GM18873 (cell line): ENCODE results near the gene PPP1R26.

Experiments used
- ATAC-seq: cut with Tn5 transposase; IDR thresholded peaks from one replicate; pipeline ENCODE4 v1.9.1; 2021; ENCODE audit warnings: mild to moderate bottlenecking, moderate library complexity, moderate number of reproducible peaks; ENCODE audit not compliant: unreplicated experiment, low FRiP score

The PPP1R26 gene

DNA sequence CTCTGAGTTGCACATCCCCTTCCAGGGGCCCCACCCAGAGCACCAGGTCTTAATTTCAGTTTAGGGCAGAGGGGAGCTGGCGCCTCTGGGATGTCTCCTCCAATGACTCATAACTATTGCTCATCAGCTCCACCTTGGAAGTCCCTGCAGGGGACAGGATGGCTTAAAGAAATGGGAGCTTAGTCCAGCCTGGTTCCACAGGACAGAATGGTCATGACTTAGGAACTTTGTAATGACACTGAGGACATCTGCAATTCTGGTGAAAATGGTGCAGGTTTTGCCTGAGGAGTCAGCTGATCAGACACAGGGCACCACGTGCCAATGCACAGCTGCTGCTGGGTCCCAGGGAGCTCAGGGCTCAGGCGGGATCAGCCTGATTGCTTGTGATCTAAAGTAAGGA lies 16.4 kb upstream of the PPP1R26 start:
- no peak for ATAC-seq

DNA sequence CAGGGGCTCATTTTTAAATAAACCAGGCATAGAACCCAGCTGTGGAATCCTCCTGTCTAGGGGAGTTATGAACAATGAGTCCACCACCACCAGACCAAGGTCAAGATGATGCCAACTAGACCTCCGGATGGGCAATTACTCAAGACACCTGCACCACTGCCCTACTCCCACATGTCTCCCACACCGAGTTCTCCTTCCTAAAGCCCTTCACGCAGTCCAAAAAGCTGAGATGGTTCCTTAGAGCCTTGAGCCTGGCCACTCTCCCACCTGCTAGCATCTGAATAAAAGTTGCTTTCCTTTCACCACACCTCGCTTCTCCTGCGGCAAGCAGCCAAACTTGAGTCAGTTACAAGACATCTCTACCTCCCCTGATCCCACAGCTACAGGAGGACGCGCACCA lies 15.4 kb upstream of the PPP1R26 start:
- ATAC-seq = no peak

GRCh38 chr9:135468854-135469521 lies 10.6 kb upstream of the PPP1R26 start:
- ATAC-seq = no peak

- ATAC-seq = no peak
Measured at GRCh38 chr9:135471791-135472640, 7.6 kb upstream of the PPP1R26 start.

GRCh38 chr9:135473972-135474543 lies 5.5 kb upstream of the PPP1R26 start:
- ATAC-seq = no peak

DNA sequence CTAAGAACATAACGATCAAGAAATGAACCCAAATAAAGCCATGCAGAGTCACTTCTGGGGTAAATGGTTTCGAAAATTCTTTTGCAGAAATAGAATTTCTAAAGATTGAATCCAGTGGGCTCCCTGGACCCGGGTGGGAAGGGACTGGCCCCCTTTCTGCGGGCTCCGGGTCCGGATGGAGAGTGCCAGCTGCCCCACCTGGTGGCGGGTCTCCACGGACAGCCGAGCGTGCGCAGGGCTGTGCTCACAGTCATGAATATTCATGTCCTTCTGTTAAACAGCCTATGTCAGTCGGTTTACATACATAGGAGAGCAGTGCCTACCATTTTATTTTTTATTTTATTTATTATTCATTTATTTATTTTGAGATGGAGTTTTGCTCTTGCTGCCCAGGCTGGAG lies 4.7 kb upstream of the PPP1R26 start:
- ATAC-seq = no peak

DNA sequence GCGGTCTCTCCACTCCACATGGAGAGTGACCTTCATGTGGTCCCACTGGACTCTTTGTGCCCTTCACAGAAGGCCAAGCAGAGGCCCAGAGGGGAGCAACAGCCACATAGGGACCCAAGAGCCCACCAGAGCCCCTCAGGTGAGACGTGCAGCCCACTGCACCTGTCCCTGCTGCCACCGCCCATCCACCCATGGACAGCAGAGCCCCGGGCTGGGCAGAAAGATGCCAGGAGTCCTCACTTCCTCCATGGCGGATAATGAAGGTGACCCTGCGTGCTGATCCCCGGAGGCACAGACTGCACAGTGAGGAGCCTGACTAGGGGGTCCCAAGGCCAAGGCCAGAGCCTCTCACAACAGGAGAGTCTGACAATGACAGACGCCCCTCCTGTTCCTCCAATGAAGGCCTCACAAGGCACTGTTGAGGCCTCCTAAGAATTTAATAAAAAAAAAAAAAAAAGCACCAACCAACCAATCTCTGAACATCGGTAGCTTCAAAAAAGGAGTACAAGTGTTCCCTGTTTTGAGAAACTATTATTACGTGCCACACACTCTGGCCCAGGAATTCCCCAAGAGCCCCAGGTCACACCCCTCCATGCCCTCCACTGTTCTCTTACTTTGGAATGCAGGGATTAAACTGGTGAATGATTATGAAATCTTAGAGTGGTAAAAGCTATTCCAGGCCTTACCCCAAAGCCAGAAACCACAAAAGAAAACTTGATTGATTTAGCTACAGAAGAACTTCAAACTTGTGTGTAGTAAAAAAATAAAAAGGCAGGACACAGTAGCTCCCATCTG lies 2.8 kb upstream of the PPP1R26 start:
- no peak for ATAC-seq

DNA sequence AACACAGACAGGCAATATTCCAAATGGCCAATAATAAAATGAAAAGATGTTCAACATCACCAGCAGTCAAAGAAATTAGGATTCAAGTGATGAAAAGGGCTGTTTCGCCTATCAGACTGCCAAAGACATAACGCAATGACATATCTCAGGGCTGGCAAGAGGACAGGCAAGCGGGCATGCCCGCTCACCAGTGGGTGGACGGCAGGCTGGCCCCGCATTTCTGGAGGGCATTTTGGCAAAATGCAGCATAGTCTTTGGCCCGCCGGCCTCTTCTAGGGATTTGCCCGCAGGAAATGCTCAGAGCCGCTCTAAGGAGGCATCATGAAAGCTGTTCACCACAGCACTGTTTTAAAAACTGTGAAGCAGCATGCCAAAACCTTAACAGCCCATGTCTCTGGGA lies 1.4 kb upstream of the PPP1R26 start:
- no peak for ATAC-seq

DNA sequence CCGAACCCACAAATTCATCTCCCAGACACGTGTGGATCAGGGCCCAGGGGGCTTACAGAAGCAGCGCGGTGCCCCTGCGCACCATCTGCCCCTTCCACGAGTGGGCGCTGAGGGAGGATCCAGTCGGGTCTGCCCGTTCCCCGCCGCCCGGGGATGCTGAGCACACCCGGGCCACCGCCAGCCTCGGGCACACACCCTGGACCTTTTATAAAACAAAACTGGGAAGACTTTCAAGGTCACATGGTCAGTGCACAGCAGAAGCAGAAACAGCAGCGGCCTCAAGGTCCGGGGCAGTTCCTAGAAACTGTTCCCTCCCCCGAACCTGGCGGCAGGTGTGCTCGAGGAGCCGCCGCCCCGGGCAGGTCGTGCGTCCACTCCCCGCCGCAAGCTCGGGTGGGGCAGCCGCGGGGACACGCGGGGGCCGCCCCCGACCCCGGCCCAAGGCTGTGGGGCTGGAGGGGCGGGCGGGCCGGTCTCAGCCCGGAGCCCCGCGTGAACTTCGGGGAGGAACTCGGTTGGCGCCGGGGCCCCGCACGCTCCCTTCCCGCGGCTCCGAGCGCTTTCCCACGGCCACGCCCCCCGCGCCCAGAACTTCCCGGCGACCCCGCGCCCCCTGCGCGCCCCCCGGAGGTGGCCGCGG lies 633 bp upstream of the PPP1R26 start:
- no peak for ATAC-seq

DNA sequence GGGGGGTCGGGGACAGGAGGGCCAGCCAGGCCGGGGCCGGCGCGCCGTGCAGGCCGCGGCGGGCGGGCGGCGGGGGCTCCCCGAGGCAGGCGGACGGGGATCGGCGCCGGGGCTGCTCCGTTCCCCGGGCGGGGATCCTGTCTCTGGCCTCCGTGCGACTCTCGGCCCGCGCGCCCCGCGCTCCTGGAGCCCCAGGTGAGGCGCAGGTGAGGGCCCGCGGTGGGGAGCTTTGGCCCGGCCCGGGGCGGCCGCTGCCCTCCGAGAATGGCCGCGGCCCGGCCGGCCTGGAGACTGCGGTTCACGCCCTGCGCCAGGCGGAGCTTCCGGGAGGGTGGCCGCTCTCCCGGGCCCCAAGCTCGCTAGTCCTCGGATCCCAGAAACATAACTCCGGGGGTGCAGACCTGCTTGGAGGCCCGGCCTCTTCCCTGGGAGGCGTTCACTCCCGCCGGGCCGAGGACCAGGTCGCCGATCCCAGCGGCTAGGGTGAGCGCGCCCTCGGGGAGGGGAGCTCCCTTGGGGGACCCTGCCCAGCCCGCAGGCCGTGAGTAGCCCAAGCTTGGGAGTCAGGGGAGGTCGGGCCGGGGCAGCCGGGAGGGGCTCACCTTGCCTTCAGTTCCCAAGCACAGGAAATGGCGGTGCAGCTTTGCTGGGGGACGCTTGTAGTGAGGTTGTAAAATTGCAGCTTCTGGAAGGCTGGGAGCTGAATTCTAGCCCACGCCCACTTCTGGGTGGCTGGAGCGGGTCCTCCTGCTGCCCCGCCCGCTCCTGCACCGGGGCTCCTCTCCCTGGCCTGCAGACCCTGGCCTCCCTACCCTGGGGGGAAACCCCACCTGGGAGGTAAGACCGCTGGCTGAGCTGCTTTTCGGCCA lies 723 bp downstream of the PPP1R26 start:
- ATAC-seq = no peak

- ATAC-seq = no peak
Measured at GRCh38 chr9:135480940-135481310, 1.3 kb downstream of the PPP1R26 start.

GRCh38 chr9:135482015-135482754 lies 2.6 kb downstream of the PPP1R26 start:
- ATAC-seq = no peak

- no peak for ATAC-seq
Measured at GRCh38 chr9:135484460-135485277, 5.1 kb downstream of the PPP1R26 start.

GRCh38 chr9:135485385-135485784 lies 5.8 kb downstream of the PPP1R26 start:
- no peak for ATAC-seq

DNA sequence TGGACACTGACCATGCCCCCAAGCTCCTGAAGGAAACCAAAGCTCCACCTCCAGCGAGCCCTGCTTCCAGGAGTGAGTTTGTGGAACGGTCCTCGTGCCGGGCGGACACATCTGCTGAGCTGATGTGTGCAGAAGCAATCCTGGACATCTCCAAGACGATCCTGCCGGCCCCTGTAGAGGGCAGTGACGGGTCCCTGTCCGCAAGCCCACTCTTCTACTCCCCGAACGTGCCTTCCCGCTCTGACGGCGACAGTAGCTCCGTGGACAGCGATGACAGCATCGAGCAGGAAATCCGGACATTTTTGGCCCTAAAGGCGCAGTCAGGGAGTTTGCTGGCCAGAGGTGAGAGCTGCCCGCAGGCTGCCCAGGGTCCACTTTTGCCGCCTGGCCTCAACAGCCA lies 6.2 kb downstream of the PPP1R26 start:
- ATAC-seq = no peak

- ATAC-seq = no peak
Measured at GRCh38 chr9:135486267-135487065, 6.9 kb downstream of the PPP1R26 start.
